GM21390 (cell line): Measurements from ENCODE around the gene ADGRD1.
"Not testable (repeated sequence)": the region's sequence is repeated elsewhere in the genome, so short reads cannot be mapped to it uniquely, and the experiment has no call there.

Source experiments
- ATAC-seq: cut with Tn5 transposase; IDR thresholded peaks from one replicate; pipeline ENCODE4 v1.9.1; 2021; ENCODE audit not compliant: unreplicated experiment

ADGRD1 gene

GRCh38 chr12:131067981-131068851 is 114.5 kb downstream of the ADGRD1 start:
- ATAC-seq = no peak

- ATAC-seq = not testable (repeated sequence)
These were observed 115.4 kb downstream of the ADGRD1 start for GRCh38 chr12:131068926-131069720.

- not testable (repeated sequence) for ATAC-seq
These were observed 116.4 kb downstream of the ADGRD1 start for GRCh38 chr12:131070136-131070535.

- not testable (repeated sequence) for ATAC-seq
These were observed 117.0 kb downstream of the ADGRD1 start for GRCh38 chr12:131070668-131071067.

GRCh38 chr12:131071234-131071820 is 117.6 kb downstream of the ADGRD1 start:
- ATAC-seq = not testable (repeated sequence)

GRCh38 chr12:131071950-131072349 is 118.2 kb downstream of the ADGRD1 start:
- ATAC-seq = not testable (repeated sequence)

- no peak for ATAC-seq
These were observed 118.9 kb downstream of the ADGRD1 start for GRCh38 chr12:131072451-131073230.

- ATAC-seq = no peak
These were observed 120.7 kb downstream of the ADGRD1 start for GRCh38 chr12:131074221-131075083.

GRCh38 chr12:131075194-131075593 is 121.5 kb downstream of the ADGRD1 start:
- no peak for ATAC-seq

GRCh38 chr12:131075611-131076010 is 121.9 kb downstream of the ADGRD1 start:
- no peak for ATAC-seq

- no peak for ATAC-seq
These were observed 122.6 kb downstream of the ADGRD1 start for GRCh38 chr12:131076296-131076695.

- no peak for ATAC-seq
These were observed 123.4 kb downstream of the ADGRD1 start for GRCh38 chr12:131076791-131077747.

- no peak for ATAC-seq
These were observed 124.3 kb downstream of the ADGRD1 start for GRCh38 chr12:131077931-131078391.

- ATAC-seq = no peak
These were observed 128.8 kb downstream of the ADGRD1 start for GRCh38 chr12:131082290-131083194.

- no peak for ATAC-seq
These were observed 130.8 kb downstream of the ADGRD1 start for GRCh38 chr12:131084341-131085011.

GRCh38 chr12:131085125-131085815 is 131.6 kb downstream of the ADGRD1 start:
- no peak for ATAC-seq
